NCI-H1048 (cell line): ENCODE data around the gene OR51S1.
"Not testable (repeated sequence)": the region's sequence is repeated elsewhere in the genome, so short reads cannot be mapped to it uniquely, and the experiment has no call there.

Experiments used
- DNase-seq: peaks from one replicate; lab custom pipeline; 2025; lab: John Stamatoyannopoulos, UW

OR51S1 gene

GRCh38 chr11:4808476-4808875 lies 40.5 kb downstream of the OR51S1 start:
- no peak for DNase-seq

GRCh38 chr11:4804280-4804679 lies 44.7 kb downstream of the OR51S1 start, which contains the start of gene OR52R1:
Gene OR52R1 (minus strand): TSS chr11:4804380. CDS start chr11:4804380, 0 bp downstream.
- no peak for DNase-seq

- DNase-seq, result not testable (repeated sequence)
Observed at GRCh38 chr11:4801316-4801715, 47.7 kb downstream of the OR51S1 start.

GRCh38 chr11:4798427-4799183 lies 50.4 kb downstream of the OR51S1 start:
- DNase-seq, result no peak
